ENCODE results near the gene NUAK2. TPM values are rescaled to one million over a fixed set of nuclear protein-coding genes. Genes with fewer than 3 reads are reported as not detected.

Gene NUAK2
- total RNA-seq, 2 experiments from 2014 or later, result 13.0 to 14.7 TPM

GRCh38 chr1:205340676-205341075 is 19.1 kb upstream of the NUAK2 start:
- H3K4me3 Mint-ChIP-seq, result no peak overlapping the region
- H3K27me3 Mint-ChIP-seq, result peaks cover 63% of the 10 kb centered on the region
- no peak overlapping the region for H3K27ac Mint-ChIP-seq

GRCh38 chr1:205339717-205340116 is 18.2 kb upstream of the NUAK2 start:
- no peak overlapping the region for H3K27ac Mint-ChIP-seq
- ATAC-seq (ENCODE audit: low read depth), result no peak
- DNase-seq, result no peak
- POLR2A ChIA-PET, result no interaction called here
- peaks cover 7% of the 10 kb centered on the region for H3K4me1 Mint-ChIP-seq
- H3K9me3 Mint-ChIP-seq, result no peaks in the 10 kb centered on the region
- no peak overlapping the region for H3K4me3 Mint-ChIP-seq
- peaks cover 54% of the 10 kb centered on the region for H3K27me3 Mint-ChIP-seq
- H3K36me3 Mint-ChIP-seq, result no peaks in the 10 kb centered on the region

More at GRCh38 chr1:205340676-205341075, 19.1 kb upstream of the NUAK2 start:
- ATAC-seq (ENCODE audit: low read depth), result no peak
- no peaks in the 10 kb centered on the region for H3K9me3 Mint-ChIP-seq
- peaks cover 7% of the 10 kb centered on the region for H3K4me1 Mint-ChIP-seq
- POLR2A ChIA-PET, result no interaction called here
- DNase-seq, result no peak
- no peaks in the 10 kb centered on the region for H3K36me3 Mint-ChIP-seq

GRCh38 chr1:205339197-205339702 is 17.7 kb upstream of the NUAK2 start:
- POLR2A ChIA-PET, result no interaction called here
- peaks cover 49% of the 10 kb centered on the region for H3K27me3 Mint-ChIP-seq
- DNase-seq (no peak), ATAC-seq (ENCODE audit: low read depth) (no peak)
- H3K36me3 Mint-ChIP-seq, result no peaks in the 10 kb centered on the region
- no peak overlapping the region for H3K27ac Mint-ChIP-seq
- H3K4me1 Mint-ChIP-seq, result peaks cover 6% of the 10 kb centered on the region
- H3K9me3 Mint-ChIP-seq, result no peaks in the 10 kb centered on the region
- no peak overlapping the region for H3K4me3 Mint-ChIP-seq

- Mint-ChIP-seq H3K4me1 (peaks cover 6% of the 10 kb centered on the region), H3K27me3 (peaks cover 50% of the 10 kb centered on the region), H3K27ac (no peak overlapping the region), H3K9me3 (no peaks in the 10 kb centered on the region), H3K4me3 (no peak overlapping the region), H3K36me3 (no peaks in the 10 kb centered on the region)
- no peak for ATAC-seq (ENCODE audit: low read depth)
- POLR2A ChIA-PET, result no interaction called here
- no peak for DNase-seq
Measured at GRCh38 chr1:205338011-205338410, 16.5 kb upstream of the NUAK2 start.

GRCh38 chr1:205337481-205337880 is 15.9 kb upstream of the NUAK2 start:
- POLR2A ChIA-PET, result no interaction called here
- ATAC-seq (ENCODE audit: low read depth), result no peak
- H3K4me1 Mint-ChIP-seq, result peaks cover 6% of the 10 kb centered on the region
- no peak overlapping the region for H3K4me3 Mint-ChIP-seq
- no peaks in the 10 kb centered on the region for H3K36me3 Mint-ChIP-seq
- no peaks in the 10 kb centered on the region for H3K9me3 Mint-ChIP-seq
- H3K27ac Mint-ChIP-seq, result no peak overlapping the region
- H3K27me3 Mint-ChIP-seq, result peaks cover 48% of the 10 kb centered on the region
- no peak for DNase-seq

- Mint-ChIP-seq H3K9me3 (no peaks in the 10 kb centered on the region), H3K27ac (no peak overlapping the region), H3K27me3 (peaks cover 43% of the 10 kb centered on the region), H3K4me1 (peaks cover 6% of the 10 kb centered on the region), H3K36me3 (no peaks in the 10 kb centered on the region), H3K4me3 (no peak overlapping the region)
- POLR2A ChIA-PET, result interaction anchor here (0.6 kb wide), 1 partner anchor 50 kb away, joined by 3 read pairs; no protein-coding TSS in a partner anchor
- DNase-seq (peak; percentile 80), ATAC-seq (ENCODE audit: low read depth) (peak; percentile 83)
Measured at GRCh38 chr1:205335692-205336091, 14.1 kb upstream of the NUAK2 start.

GRCh38 chr1:205332015-205332791 is 10.7 kb upstream of the NUAK2 start:
- Mint-ChIP-seq H3K4me1 (peaks cover 2% of the 10 kb centered on the region), H3K4me3 (no peak overlapping the region), H3K27ac (no peak overlapping the region), H3K27me3 (peaks cover 41% of the 10 kb centered on the region), H3K36me3 (no peaks in the 10 kb centered on the region), H3K9me3 (no peaks in the 10 kb centered on the region)
- ATAC-seq (ENCODE audit: low read depth) (no peak), DNase-seq (no peak)
- POLR2A ChIA-PET, result interaction anchor here (0.6 to 1.3 kb wide), 2 partner anchors 66 to 192 kb away, joined by 3 to 7 read pairs; no protein-coding TSS in a partner anchor

GRCh38 chr1:205330150-205330549 is 8.6 kb upstream of the NUAK2 start:
- DNase-seq (no peak), ATAC-seq (ENCODE audit: low read depth) (no peak)
- H3K36me3 Mint-ChIP-seq, result no peaks in the 10 kb centered on the region
- peaks cover 3% of the 10 kb centered on the region for H3K4me1 Mint-ChIP-seq
- POLR2A ChIA-PET, result interaction anchor here (1.3 kb wide), 1 partner anchor 57 kb away, joined by 3 read pairs; no protein-coding TSS in a partner anchor
- H3K27ac Mint-ChIP-seq, result no peak overlapping the region
- H3K9me3 Mint-ChIP-seq, result no peaks in the 10 kb centered on the region
- peaks cover 40% of the 10 kb centered on the region for H3K27me3 Mint-ChIP-seq
- H3K4me3 Mint-ChIP-seq, result no peak overlapping the region

- DNase-seq, result no peak
- H3K4me3 Mint-ChIP-seq, result no peak overlapping the region
- H3K36me3 Mint-ChIP-seq, result no peaks in the 10 kb centered on the region
- H3K4me1 Mint-ChIP-seq, result peaks cover 6% of the 10 kb centered on the region
- no peak for ATAC-seq (ENCODE audit: low read depth)
- no peak overlapping the region for H3K27ac Mint-ChIP-seq
- peaks cover 40% of the 10 kb centered on the region for H3K27me3 Mint-ChIP-seq
- POLR2A ChIA-PET, result no interaction called here
- H3K9me3 Mint-ChIP-seq, result no peaks in the 10 kb centered on the region
Measured at GRCh38 chr1:205329719-205330118, 8.2 kb upstream of the NUAK2 start.

GRCh38 chr1:205328476-205328875 is 6.9 kb upstream of the NUAK2 start:
- H3K4me3 Mint-ChIP-seq, result no peak overlapping the region
- no peak for ATAC-seq (ENCODE audit: low read depth)

GRCh38 chr1:205326812-205327466 is 5.4 kb upstream of the NUAK2 start:
- ATAC-seq (ENCODE audit: low read depth) (no peak), DNase-seq (no peak)
- H3K36me3 Mint-ChIP-seq, result no peaks in the 10 kb centered on the region
- peaks cover 42% of the 10 kb centered on the region for H3K27me3 Mint-ChIP-seq
- no peak overlapping the region for H3K27ac Mint-ChIP-seq
- no peaks in the 10 kb centered on the region for H3K9me3 Mint-ChIP-seq
- peaks cover 5% of the 10 kb centered on the region for H3K4me1 Mint-ChIP-seq
- H3K4me3 Mint-ChIP-seq, result no peak overlapping the region
- POLR2A ChIA-PET, result interaction anchor here (2.5 kb wide), 1 partner anchor 13 kb away, joined by 8 read pairs; no protein-coding TSS in a partner anchor

More at GRCh38 chr1:205328476-205328875, 6.9 kb upstream of the NUAK2 start:
- no peak overlapping the region for H3K27ac Mint-ChIP-seq
- H3K4me1 Mint-ChIP-seq, result peaks cover 5% of the 10 kb centered on the region
- DNase-seq, result no peak
- H3K27me3 Mint-ChIP-seq, result peaks cover 46% of the 10 kb centered on the region
- POLR2A ChIA-PET, result no interaction called here
- no peaks in the 10 kb centered on the region for H3K9me3 Mint-ChIP-seq
- H3K36me3 Mint-ChIP-seq, result no peaks in the 10 kb centered on the region

- ATAC-seq (ENCODE audit: low read depth) (no peak), DNase-seq (peak; percentile 45)
- Mint-ChIP-seq H3K27ac (no peak overlapping the region), H3K4me3 (no peak overlapping the region), H3K27me3 (peaks cover 38% of the 10 kb centered on the region), H3K36me3 (no peaks in the 10 kb centered on the region), H3K9me3 (no peaks in the 10 kb centered on the region), H3K4me1 (peaks cover 12% of the 10 kb centered on the region)
- POLR2A ChIA-PET, result interaction anchor here (0.6 to 9.4 kb wide), 8 partner anchors 12 to 96 kb away, joined by 3 to 170 read pairs (median 6); no protein-coding TSS in a partner anchor
Measured at GRCh38 chr1:205325334-205325884, 3.9 kb upstream of the NUAK2 start.

GRCh38 chr1:205324781-205325180 is 3.2 kb upstream of the NUAK2 start:
- no peak for DNase-seq

More at GRCh38 chr1:205324781-205325180, 3.2 kb upstream of the NUAK2 start:
- no peak for ATAC-seq (ENCODE audit: low read depth)
- H3K9me3 Mint-ChIP-seq, result no peaks in the 10 kb centered on the region
- peaks cover 16% of the 10 kb centered on the region for H3K4me1 Mint-ChIP-seq
- H3K4me3 Mint-ChIP-seq, result no peak overlapping the region
- H3K27me3 Mint-ChIP-seq, result peaks cover 38% of the 10 kb centered on the region
- POLR2A ChIA-PET, result interaction anchor here (0.6 to 9.4 kb wide), 8 partner anchors 11 to 95 kb away, joined by 3 to 170 read pairs (median 6); no protein-coding TSS in a partner anchor
- H3K27ac Mint-ChIP-seq, result no peak overlapping the region
- H3K36me3 Mint-ChIP-seq, result no peaks in the 10 kb centered on the region

All from activated naive CD8-positive, alpha-beta T cell treated with anti-CD3 and anti-CD28 coated beads, Interleukin-2, amount 10 ng/mL, durations not matched to agents 7 days and 5 days (primary cell).